HG02623 (cell line): ENCODE measurements around the gene MRPL20.
"Not testable (repeated sequence)": the region's sequence is repeated elsewhere in the genome, so short reads cannot be mapped to it uniquely, and the experiment has no call there.

Source experiments
- ATAC-seq: cut with Tn5 transposase; IDR thresholded peaks from one replicate; pipeline ENCODE4 v1.9.1; 2021; ENCODE audit warnings: moderate library complexity; ENCODE audit not compliant: unreplicated experiment

The MRPL20 gene

GRCh38 chr1:1437904-1438376 is 30.8 kb upstream of the MRPL20 start:
- no peak for ATAC-seq

GRCh38 chr1:1437033-1437903 is 30.2 kb upstream of the MRPL20 start:
- no peak for ATAC-seq

GRCh38 chr1:1436630-1437032 is 29.5 kb upstream of the MRPL20 start:
- no peak for ATAC-seq

GRCh38 chr1:1435911-1436629 is 29.0 kb upstream of the MRPL20 start:
- ATAC-seq: no peak

GRCh38 chr1:1435106-1435903 is 28.2 kb upstream of the MRPL20 start, which contains the start of gene VWA1:
Gene VWA1, plus strand, starts transcription at chr1:1435690. Its CDS starts 59 bp downstream, at chr1:1435749.
- no peak for ATAC-seq

GRCh38 chr1:1434824-1435105 is 27.7 kb upstream of the MRPL20 start:
- no peak for ATAC-seq

- ATAC-seq: no peak
These were observed 27.2 kb upstream of the MRPL20 start for GRCh38 chr1:1434131-1434823.

- ATAC-seq: no peak
These were observed 26.7 kb upstream of the MRPL20 start for GRCh38 chr1:1433804-1434130.

- no peak for ATAC-seq
These were observed 26.1 kb upstream of the MRPL20 start for GRCh38 chr1:1432951-1433803.

- no peak for ATAC-seq
These were observed 25.3 kb upstream of the MRPL20 start for GRCh38 chr1:1432274-1432950.

GRCh38 chr1:1431845-1432273 is 24.8 kb upstream of the MRPL20 start:
- ATAC-seq: no peak

- ATAC-seq: no peak
These were observed 24.1 kb upstream of the MRPL20 start for GRCh38 chr1:1430992-1431844.

- ATAC-seq: no peak
These were observed 23.3 kb upstream of the MRPL20 start for GRCh38 chr1:1430114-1430982.

GRCh38 chr1:1429671-1430073 is 22.6 kb upstream of the MRPL20 start:
- ATAC-seq: no peak

- ATAC-seq: not testable (repeated sequence)
These were observed 21.9 kb upstream of the MRPL20 start for GRCh38 chr1:1428967-1429366.

- ATAC-seq: no peak
These were observed 21.1 kb upstream of the MRPL20 start for GRCh38 chr1:1428174-1428573.

- no peak for ATAC-seq
These were observed 20.7 kb upstream of the MRPL20 start for GRCh38 chr1:1427820-1428148.
